ENCODE results near the gene CREBBP. TPM values are rescaled to one million over a fixed set of nuclear protein-coding genes. Genes with fewer than 3 reads are reported as not detected.
A peak's percentile ranks its signal among the peaks of the same experiment; 100 is the strongest.

Gene CREBBP
- total RNA-seq, 1 donor from 2014 or later, result 104 TPM

DNA sequence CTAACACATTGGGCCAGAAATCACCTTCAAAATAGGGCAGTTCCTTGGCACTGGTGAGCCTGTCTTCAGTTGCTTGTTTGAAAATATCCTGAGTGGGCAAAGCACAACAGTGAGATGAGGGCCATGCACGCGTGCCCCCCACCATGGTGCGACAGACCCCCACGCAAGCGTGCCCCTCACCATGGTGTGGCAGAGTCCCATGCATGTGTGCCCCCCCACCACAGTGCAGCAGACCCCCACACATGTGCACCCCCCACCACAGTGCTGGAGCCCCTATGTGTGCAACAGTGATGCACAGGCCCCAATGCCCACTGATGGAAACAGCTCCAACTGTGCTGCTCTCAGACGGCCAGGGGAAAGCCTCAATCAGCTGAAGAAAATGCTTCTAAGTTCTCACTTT is 144.4 kb downstream of the CREBBP start:
- no peak for DNase-seq (ENCODE audit: low spot score)

GRCh38 chr16:3735541-3735940 is 145.0 kb downstream of the CREBBP start:
- no peak for DNase-seq (ENCODE audit: low spot score)

- DNase-seq (ENCODE audit: low spot score), result no peak
Observed at GRCh38 chr16:3734758-3735221, 145.7 kb downstream of the CREBBP start.

DNA sequence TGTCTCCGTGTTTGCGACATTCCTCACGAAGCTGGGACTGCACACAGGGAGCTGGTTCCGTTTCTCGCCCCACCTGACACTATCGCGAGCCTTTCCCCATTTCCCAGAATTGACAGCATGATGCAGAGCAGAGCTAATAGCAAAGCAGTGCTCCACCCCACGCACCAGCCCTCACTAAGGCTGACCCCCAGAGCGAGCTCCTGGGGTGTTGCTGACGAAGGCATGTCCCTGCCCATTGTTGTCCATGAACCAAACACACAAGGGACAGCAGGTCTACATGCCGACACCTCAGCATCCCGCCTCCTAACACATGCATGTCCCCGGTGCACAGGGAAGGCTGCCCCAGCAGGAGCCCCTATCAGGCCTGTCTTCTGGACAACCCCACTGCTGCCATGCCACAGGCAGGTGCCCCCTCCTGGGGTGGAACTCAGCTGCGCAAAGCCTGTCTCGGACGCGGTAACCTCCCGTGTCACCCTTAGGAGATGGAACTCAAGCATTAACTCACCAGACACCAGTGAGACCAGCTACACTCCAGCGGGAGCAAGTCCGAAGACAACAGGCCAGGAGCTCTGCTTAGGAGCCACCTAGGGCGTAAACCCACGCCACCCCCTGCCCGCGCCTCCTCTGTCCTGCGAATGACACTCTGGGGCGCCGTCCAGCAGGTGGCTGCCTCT is 146.3 kb downstream of the CREBBP start:
- no peak for DNase-seq (ENCODE audit: low spot score)

GRCh38 chr16:3732171-3732570 is 148.3 kb downstream of the CREBBP start:
- no peak for DNase-seq (ENCODE audit: low spot score)

GRCh38 chr16:3731126-3731935 is 149.2 kb downstream of the CREBBP start:
- DNase-seq (ENCODE audit: low spot score), result no peak

GRCh38 chr16:3730161-3731125 is 150.1 kb downstream of the CREBBP start:
- DNase-seq (ENCODE audit: low spot score), result no peak

DNA sequence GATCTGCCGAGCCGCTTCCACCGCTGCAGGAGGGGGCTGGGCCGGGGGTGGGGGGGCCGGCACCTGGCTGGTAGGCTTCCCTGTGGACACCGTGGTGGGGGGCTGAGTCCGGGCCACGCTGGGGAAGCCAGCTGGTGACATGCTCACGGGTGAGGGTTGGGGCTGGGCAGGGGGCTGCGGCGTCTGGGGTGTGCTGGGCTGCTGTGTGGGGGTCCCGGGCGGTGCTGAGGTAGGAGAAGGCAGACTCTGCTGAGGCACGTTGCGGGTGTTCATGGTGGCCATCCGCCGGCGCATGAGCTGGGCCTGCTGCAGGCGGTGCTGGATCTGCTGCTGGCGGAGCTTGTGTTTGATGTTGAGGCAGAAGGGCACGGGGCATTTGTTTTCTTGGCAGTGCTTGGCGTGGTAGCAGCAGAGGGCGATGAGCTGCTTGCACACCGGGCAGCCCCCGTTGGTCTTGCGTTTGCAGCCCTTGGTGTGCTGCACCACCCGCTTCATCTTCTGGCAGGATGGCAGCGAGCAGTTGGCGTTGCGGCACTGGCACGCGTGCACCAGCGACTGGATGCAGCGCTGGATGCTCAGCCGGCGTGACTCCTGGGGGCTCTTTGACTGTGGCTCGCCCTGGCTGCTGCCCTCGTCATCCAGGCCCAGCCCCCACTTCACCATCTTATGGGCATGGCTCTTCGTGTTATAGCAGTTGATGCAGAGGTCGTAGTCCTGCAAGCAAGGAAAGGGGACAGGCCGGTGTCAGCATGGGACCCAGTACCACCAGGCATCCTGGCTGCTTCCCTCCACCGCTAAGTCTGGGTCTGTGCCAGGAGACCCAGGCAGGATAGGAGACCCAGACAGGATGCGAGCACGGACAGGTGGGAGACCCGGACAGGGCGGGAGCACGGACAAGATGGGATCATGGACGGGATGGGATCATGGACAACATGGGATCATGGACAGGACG is 151.1 kb downstream of the CREBBP start:
- DNase-seq (ENCODE audit: low spot score), result no peak

- DNase-seq (ENCODE audit: low spot score), result no peak
Observed at GRCh38 chr16:3728424-3729160, 151.9 kb downstream of the CREBBP start.

- no peak for DNase-seq (ENCODE audit: low spot score)
Observed at GRCh38 chr16:3727806-3728381, 152.6 kb downstream of the CREBBP start.

DNA sequence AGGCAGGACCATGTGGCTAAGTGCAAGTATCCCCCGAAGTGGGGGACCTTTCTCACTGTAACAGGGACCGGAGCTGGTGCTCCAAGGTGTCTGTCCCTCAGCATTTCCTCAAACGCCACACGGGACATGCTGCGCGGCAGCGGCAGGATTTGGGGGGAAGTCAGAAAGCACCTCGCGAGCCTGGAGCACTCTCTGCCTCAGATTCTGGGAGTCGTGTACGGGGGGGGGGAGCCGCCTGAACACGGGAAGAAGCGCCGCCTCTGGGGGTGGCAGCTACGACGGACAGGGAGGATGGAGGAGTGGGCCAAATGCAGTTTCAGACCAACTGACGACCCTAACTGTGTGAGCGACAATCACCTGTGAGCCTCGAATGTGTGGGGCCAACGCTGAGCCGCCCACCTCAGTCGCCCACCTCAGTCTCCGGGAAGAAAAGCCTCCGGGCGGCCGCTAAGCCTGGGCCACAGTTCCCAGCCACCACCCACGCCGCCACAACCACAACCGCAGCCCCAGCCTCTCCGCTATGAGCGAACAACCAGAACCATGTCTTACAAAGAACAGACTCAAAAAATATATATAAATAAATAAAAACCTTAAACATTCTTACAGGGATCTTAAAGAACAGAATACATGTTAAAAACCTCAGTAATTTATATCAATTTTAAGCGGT is 154.4 kb downstream of the CREBBP start:
- no peak for DNase-seq (ENCODE audit: low spot score)

DNA sequence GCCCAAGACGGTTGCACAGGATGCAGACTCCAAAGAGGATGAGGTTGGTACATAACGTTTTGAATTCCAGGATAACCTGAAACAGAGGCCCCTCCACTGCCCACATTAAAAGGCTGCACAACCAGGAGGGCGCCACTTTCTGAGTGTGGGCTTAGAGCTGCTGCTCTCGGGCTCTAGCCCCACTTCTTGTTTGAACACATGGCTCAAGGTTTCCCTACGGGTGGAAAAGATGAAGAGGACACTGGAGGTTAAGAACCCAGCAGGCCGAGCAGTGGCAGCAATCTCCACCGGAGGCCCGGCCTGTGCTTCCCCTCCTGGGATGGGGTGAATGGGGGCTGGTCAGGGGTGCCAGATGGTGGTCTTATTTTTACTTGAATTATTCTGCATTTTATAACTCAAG is 155.2 kb downstream of the CREBBP start:
- no peak for DNase-seq (ENCODE audit: low spot score)

GRCh38 chr16:3722508-3722907 is 158.0 kb downstream of the CREBBP start:
- no peak for DNase-seq (ENCODE audit: low spot score)

DNA sequence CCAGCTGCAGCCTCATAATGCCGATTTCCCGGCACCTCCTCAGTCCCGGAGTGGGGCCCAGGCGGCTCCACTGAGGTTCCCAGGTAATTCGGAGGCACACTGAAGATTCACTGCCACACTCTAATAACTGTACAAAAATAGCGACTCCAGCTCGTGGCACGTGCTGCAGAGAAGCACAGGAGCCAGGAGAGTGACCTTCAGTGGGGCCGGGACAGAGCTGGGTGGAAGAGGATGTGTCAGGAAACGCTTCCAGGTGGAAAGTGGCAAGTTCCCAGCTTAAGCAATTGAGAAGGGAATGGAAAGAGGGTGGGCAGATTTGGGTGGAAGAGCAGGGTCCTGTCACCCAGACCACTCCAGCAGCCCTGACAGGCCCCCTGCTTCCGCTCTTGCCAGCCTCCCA is 160.1 kb downstream of the CREBBP start:
- no peak for DNase-seq (ENCODE audit: low spot score)

GRCh38 chr16:3718628-3719027 is 161.9 kb downstream of the CREBBP start:
- no peak for DNase-seq (ENCODE audit: low spot score)

DNA sequence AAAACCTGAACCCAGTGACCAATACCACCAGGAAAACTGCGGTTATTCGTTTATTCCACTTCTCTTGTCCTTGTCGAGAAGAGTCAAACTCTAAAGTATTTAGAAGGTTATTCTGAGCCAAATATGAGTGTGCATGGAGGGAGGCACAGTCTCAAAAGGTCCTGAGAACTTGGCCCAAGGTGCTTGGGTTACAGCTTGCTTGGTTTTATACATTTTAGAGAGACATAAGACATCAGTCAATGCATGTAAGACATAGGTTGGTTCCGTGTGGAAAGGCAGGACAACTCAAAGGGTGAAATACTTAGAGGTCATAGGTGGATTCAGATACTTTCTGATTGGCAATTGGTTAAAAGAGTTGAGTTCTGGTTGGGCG is 162.5 kb downstream of the CREBBP start:
- DNase-seq (ENCODE audit: low spot score), result no peak

DNA sequence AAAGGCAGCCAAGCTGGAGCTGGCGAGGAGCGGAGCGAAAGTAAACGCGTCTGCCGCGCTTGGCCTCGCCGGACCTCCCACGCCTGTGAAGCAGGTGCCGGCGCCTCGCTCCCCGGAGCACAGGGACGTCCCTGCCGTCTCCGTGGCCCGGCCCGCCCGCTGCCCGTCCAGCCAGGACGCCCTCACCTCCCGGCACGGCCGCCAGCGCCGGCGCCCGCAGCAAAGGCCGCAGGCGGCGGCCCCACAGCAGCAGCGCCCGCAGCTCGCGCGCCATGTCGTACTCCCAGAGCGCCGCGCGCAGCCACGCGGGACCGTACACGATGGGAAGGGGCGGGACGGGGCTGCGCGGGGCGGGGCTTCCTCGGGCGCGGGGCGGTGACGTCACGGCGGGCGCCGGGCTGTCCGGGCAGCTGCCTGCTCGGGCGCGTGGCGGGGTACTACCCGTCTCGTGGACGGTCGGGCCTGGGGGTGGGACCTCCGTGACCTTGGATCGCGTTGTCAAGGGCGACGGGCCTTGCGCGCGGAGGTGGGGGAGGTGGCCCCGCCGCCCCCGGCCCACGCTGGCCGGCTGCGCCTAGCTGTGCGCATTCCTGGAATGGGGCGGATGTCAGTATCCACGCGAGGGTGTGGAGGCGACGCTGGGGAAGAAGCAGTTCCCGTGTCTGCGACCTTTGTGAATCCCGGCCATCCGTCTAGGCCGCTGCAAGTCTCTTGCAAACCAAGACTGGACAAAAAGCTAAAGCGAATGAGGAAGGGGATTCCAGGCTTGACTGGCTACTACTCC is 163.1 kb downstream of the CREBBP start, which contains the start of gene TRAP1:
Gene TRAP1, minus strand, starts transcription at position 290 of the 784 bp plus-strand sequence. Its CDS starts 16 bp downstream, at position 274.
- peak; percentile 92 for DNase-seq (ENCODE audit: low spot score)

- DNase-seq (ENCODE audit: low spot score), result no peak
Observed at GRCh38 chr16:3716831-3717234, 163.7 kb downstream of the CREBBP start.

All from ureter (tissue), 1 donor.